K562 (cell line): ENCODE data around the gene MDC1. TPM values are rescaled to one million over a fixed set of nuclear protein-coding genes. Genes with fewer than 3 reads are reported as not detected.

Experiments used
- CAMTA2 ChIP-seq: fragments of 250-450 bp; sonication (Bioruptor Pico); conservative IDR thresholded peaks from 2 replicates; pipeline ENCODE4 v1.5.1; 2022
- DDX20 ChIP-seq: fragments of 450-650 bp; IDR thresholded peaks from 2 replicates; pipeline ENCODE4 v1.6.1; 2016; ENCODE audit warnings: missing genetic modification characterization, low read depth, mild to moderate bottlenecking, missing compliant biosample characterization, moderate library complexity
- ELF2 ChIP-seq: fragments of 250-450 bp; sonication (Bioruptor Pico); IDR thresholded peaks from 2 replicates; pipeline ENCODE4 v1.5.0; 2021; ENCODE audit warnings: mild to moderate bottlenecking
- MGA ChIP-seq: fragments of 450-650 bp; IDR thresholded peaks from 2 replicates; pipeline ENCODE4 v1.6.1; 2016; ENCODE audit warnings: mild to moderate bottlenecking, moderate library complexity
- POLR2AphosphoS5 ChIP-seq: IDR thresholded peaks from 2 replicates; pipeline ENCODE4 v1.6.1; 2011; ENCODE audit warnings: mild to moderate bottlenecking, low read depth, low read length, moderate library complexity; ENCODE audit not compliant: control insufficient read depth, insufficient read depth
- SIN3B ChIP-seq: fragments of 450-650 bp; IDR thresholded peaks from 2 replicates; pipeline ENCODE4 v1.6.1; 2017; ENCODE audit warnings: low read depth, mild to moderate bottlenecking, moderate library complexity
- STAT6 ChIP-seq: sonication (generic); formaldehyde crosslinking; IDR thresholded peaks from 2 replicates; pipeline ENCODE4 v1.8.1; 2023; ENCODE audit warnings: mild to moderate bottlenecking, missing genetic modification reagents
- TEAD4 ChIP-seq, 2 experiments: sonication (generic) in 1 of 2; formaldehyde crosslinking in 1 of 2; IDR thresholded peaks; 2 replicates each; pipeline versions ENCODE4 v1.6.1 to v1.8.0; 2012 to 2022; ENCODE audit warnings: borderline replicate concordance in 1 of 2, inconsistent platforms in 1 of 2, low read length in 1 of 2, mild to moderate bottlenecking in 1 of 2, missing genetic modification reagents in 1 of 2
- WHSC1 ChIP-seq: IDR thresholded peaks from one replicate; pipeline ENCODE4 v1.6.1; 2012; ENCODE audit warnings: low read length, control low read depth, inconsistent platforms
- ZEB2 ChIP-seq: fragments of 450-650 bp; IDR thresholded peaks from 2 replicates; pipeline ENCODE4 v1.6.1; 2016
- ZFP1 ChIP-seq: fragments of 450-650 bp; formaldehyde crosslinking; IDR thresholded peaks from 2 replicates; pipeline ENCODE4 v1.4.0; 2020; ENCODE audit warnings: mild to moderate bottlenecking, mixed read lengths
- ZFPM2 ChIP-seq: fragments of 250-450 bp; sonication (Bioruptor Pico); IDR thresholded peaks from 2 replicates; pipeline ENCODE4 v1.5.1; 2022; ENCODE audit warnings: mild to moderate bottlenecking
- ZNF766 ChIP-seq: fragments of 200-800 bp; sonication (Bioruptor generic); conservative IDR thresholded peaks from 2 replicates; pipeline ENCODE4 v1.6.1; 2016; ENCODE audit warnings: missing genetic modification characterization, missing compliant biosample characterization
- polyA plus RNA-seq, 8 experiments: library from polyadenylated mRNA; depleted of rRNA in 4 of 8; stranded (reverse) in 5 of 8; unstranded in 3 of 8; fragments of >200 nt; fragmentation: Nextera tagmentation in 2 of 8; fragmentation: Illumina TruSeq in 1 of 8; extraction: Ambion mirVana in 2 of 8; extraction: Trizol in 1 of 8; gene quantifications; 2 replicates each; pipeline versions ENCODE4 v1.2.1 to v1.2.3, GENCODE V29; 2011 to 2014; ENCODE audit warnings: inconsistent platforms in 1 of 8, missing spikeins in 1 of 8
- total RNA-seq, 7 experiments: library from RNA; depleted of rRNA in 6 of 7; stranded (reverse); fragments of >200 nt in 6 of 7; fragmentation: Illumina TruSeq in 2 of 7; extraction: Trizol in 2 of 7; gene quantifications; 2 replicates each; pipeline versions ENCODE4 v1.2.1 to v1.2.3, GENCODE V29; 2011 to 2021; ENCODE audit warnings: low replicate concordance in 1 of 7

MDC1 gene
- total and polyA plus RNA-seq, 9 of the 15 experiments (the other 6 are each of a cell fraction or from before 2014, with no cell fraction given) = 8.2 to 114 (median 20.0) TPM

GRCh38 chr6:30725713-30726505, 8.8 kb upstream of the MDC1 start (continued):
- 0 out of 2 replicates have a peak, but pooled peaks have one; percentile 57 for TF ChIP-seq STAT6 (CRISPR knock-in tag)
- peak; percentile 83; the same call in 1 of the 2 replicates for TF ChIP-seq POLR2AphosphoS5
- TF ChIP-seq DDX20 (tag) = no peak
- no peak for TF ChIP-seq SIN3B
- TF ChIP-seq TEAD4 (IDR thresholded peaks at IDR 0.05; ENCODE audit: low read length) = no peak; the same call in 1 of the 2 replicates
- TF ChIP-seq TEAD4 (CRISPR knock-in tag; IDR thresholded peaks at IDR 0.05; ENCODE audit: borderline replicate concordance) = no peak
- TF ChIP-seq ZEB2 = no peak
- TF ChIP-seq CAMTA2 = peak; percentile 41; the same call in 1 of the 2 replicates
- peak; percentile 59; the same call in 1 of the 2 replicates for TF ChIP-seq ZFPM2
- no peak for TF ChIP-seq WHSC1
- TF ChIP-seq ELF2 (CRISPR knock-in tag) = 0 out of 2 replicates have a peak, but pooled peaks have one; percentile 21
- TF ChIP-seq ZNF766 = no peak
- TF ChIP-seq MGA = no peak
- TF ChIP-seq ZFP1 (CRISPR knock-in tag) = no peak
